GM19467 (cell line): ENCODE data around the gene CCDC136.

ENCODE experiments used
- ATAC-seq: cut with Tn5 transposase; IDR thresholded peaks from one replicate; pipeline ENCODE4 v1.9.1; 2021; ENCODE audit warnings: mild to moderate bottlenecking, moderate library complexity; ENCODE audit not compliant: unreplicated experiment

CCDC136 gene

DNA sequence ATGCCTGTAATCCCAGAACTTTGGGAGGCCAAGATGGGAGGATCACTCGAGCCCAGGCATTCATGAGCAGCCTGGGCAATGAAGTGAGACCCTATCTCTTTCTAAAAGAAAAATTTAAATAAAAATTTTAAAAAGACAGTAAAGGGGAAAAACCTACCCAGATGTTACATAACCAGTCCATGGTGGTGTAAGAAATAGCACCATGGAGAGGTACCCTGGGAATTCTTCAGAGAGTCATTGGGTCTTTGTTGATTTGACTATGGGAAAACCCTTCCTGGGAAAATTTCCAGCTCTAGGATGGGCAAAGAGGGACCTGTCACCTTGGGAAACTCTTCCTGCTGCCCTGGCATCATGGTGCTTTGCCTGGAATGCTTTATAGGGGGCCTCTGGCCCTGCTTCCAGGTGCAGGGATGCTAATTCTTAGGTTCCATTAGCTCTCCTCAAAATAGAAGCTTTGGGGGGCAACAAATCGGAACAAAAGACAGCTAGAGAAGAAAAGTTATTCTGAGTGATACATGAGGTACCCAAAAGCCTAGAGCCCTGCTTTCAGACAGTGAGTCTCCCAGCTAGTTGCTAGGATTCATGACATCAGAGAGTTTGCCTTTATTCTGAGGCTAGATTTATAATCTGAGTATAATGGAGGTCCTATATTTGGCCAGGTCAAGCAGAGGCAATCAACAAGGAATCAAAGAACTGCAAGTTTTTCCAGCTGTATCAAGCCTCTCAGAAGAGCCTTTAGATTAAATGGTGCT is 10.1 kb downstream of the CCDC136 start:
- no peak for ATAC-seq

DNA sequence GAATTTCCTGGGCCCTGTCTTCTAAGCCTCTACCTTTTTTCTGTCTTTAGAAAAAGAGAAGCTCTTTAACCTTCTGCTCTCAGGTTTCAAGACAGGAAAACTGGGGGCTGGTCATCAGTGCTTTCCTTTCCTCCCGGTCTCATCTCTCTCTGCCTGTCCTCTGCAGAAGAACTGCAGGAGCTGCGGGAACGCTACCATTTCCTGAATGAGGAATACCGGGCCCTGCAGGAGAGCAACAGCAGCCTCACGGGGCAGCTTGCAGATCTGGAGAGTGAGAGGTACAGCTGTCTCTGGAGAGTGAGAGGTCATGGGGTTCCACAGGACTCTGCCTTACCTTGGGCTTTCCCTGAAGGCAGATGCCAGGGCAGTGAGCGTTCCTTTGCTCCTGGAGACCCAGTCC is 12.7 kb downstream of the CCDC136 start:
- ATAC-seq, result no peak

DNA sequence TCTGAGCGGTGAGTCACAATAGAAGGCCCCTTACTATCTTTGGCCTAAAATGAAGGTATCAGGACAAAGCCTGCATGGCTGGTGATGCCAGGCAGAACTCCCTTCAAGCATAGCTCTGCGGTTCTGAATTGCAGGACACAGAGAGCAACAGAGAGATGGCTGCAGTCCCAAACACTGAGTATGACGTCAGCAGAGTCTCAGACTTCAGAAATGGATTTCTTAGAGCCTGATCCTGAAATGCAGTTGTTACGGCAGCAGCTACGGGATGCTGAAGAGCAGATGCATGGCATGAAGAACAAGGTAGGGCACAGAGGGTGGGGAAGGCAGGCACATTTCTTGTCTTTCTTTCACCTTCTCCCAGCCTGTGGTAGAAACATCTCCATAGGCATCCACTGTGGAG is 13.5 kb downstream of the CCDC136 start:
- no peak for ATAC-seq

DNA sequence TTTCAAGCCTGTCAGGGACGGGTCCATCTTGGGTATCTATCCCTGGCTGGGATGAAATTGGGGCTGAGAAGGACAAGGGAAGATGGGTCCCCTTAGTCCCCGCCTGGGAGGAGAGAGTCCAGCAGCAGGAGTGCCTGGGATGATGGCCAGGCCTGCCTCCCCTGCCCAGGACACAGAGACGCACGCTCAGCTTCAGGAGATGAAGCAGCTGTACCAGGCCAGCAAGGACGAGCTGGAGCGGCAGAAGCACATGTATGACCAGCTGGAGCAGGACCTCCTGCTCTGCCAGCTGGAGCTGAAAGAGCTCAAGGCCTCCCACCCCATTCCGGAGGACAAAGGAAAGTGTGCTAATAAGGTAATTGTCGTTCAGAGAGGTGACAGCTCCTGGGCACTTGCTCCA is 15.4 kb downstream of the CCDC136 start:
- no peak for ATAC-seq

DNA sequence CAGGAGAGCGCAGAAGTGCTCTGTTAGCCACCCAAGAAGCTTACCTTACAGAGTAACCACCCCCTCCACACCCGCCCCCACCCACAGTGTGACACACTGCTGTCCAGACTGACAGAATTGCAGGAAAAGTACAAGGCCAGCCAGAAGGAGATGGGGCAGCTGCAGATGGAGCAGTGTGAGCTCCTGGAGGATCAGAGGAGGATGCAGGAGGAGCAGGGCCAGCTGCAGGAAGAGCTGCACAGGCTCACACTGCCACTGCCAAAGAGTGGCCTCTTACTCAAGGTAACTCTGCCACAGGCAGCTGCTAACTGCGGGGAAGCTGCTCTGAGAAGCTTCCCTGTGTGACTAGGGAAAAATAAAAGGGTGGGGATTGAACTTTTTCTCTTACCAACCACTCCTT is 17.6 kb downstream of the CCDC136 start:
- ATAC-seq, result no peak

DNA sequence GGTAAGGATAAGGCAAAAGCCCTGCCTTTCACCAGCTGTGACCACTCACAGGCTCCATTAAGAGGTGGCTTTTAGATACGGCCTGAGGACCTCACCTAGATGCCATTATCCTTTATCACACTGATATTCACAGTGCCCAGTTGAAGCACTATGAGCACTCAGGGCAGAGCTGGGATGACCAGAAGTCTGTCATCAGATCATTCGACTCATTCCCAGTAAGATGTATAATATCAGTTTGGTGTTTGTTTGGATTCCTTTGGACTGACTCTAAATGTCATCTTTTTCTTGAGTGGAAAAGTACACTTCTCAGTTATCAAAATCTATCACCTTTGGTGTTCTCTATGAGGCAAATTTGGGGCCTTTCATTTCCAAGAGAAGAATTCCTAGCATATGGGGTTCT is 18.7 kb downstream of the CCDC136 start:
- ATAC-seq, result no peak

DNA sequence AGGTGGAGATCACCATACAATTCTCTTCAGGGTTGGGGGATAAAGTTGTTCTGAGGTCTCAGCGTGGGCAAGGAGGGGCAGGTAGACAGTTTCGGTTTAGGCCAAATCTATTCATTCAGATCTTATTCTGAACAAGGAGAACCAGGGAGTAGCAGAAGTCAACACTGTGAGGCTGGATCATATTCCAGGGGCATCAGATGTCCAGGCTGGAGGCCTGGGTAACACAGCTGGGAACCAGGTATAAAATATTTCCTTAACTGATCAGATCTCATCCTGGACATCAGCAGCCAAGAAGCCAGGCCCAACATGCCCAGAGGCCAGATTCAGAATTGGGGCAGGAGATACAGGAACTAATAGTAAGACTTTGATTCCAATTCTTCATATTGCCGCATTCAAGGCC is 19.2 kb downstream of the CCDC136 start:
- no peak for ATAC-seq

DNA sequence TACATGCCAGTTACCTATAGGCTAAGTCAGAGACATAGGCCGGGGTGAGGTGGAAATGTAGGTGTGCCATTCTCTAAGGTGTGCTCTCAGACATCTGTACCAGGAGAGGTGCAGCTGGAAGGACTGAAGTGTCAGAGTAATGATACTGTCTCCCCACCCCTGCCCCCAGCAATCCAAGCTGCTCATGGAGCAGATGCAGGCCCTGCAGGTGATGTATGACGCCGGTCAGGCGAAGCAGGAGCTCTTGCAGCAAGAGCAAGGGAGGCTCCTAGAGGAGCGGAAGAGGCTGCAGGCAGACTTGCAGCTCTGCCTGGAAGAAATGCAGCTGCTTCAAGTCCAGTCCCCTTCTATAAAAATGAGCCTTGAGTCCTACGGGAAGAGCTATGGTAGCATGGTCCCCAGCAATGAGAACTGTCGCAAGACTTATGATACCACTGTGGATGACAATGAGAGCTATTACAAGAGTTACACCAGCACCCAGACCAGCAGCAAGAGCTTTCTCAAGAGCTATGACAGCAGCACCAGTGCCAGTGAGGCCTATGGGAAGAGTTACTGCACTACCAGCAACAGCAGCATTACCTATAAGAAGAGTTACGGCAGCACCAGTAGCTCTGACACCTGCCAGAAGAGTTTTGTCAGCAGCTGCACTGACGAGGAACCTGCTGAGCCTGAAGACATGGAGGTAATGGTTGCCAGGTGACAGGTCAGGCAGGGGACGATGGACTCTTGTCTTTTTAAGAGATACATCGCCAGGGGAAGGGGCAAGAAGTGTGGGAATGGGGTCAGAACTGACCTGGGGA is 20.1 kb downstream of the CCDC136 start:
- no peak for ATAC-seq

DNA sequence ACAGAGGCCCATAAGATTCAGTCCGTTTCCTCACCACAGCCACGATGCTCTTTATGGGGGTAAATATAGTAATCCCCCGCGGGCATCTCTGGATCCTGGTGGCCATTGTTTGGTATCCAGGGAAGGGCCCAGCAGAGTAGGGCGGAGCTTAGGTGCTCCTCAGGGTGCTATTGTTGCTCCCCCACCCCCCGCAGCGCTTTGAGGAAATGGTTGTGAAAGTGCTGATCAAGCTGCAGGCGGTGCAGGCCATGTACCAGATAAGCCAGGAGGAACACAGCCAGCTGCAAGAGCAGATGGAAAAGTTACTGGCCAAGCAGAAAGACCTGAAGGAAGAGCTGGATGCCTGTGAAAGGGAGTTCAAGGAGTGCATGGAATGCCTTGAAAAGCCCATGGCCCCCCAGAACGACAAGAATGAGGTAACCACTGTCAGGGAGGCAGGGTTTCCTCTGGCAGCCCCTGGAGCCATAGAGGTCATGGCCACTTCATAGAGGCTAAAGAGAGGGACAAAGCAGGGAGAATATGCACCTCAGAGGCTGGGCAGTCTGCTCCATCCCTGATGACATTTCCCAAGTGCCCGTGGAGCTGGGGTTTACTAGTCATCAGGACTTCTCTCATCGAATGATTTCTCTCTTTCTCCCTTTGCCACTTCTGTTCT is 20.9 kb downstream of the CCDC136 start:
- no peak for ATAC-seq

DNA sequence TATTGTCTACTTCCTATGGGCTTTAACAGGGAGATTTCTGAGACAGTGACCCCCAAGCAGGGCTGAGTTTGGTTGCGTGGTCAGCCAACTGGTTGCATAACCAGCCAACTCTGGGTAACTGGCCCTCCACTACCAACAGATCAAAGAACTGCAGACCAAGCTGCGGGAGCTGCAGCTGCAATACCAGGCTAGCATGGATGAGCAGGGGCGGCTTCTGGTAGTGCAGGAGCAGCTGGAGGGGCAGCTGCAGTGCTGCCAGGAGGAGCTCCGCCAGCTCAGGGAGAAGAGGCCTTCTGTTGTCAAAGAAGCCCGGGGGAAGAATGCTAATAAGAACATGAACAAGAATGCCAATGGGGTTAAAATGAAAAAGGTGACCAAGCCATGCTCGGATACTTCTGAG is 22.7 kb downstream of the CCDC136 start:
- no peak for ATAC-seq

DNA sequence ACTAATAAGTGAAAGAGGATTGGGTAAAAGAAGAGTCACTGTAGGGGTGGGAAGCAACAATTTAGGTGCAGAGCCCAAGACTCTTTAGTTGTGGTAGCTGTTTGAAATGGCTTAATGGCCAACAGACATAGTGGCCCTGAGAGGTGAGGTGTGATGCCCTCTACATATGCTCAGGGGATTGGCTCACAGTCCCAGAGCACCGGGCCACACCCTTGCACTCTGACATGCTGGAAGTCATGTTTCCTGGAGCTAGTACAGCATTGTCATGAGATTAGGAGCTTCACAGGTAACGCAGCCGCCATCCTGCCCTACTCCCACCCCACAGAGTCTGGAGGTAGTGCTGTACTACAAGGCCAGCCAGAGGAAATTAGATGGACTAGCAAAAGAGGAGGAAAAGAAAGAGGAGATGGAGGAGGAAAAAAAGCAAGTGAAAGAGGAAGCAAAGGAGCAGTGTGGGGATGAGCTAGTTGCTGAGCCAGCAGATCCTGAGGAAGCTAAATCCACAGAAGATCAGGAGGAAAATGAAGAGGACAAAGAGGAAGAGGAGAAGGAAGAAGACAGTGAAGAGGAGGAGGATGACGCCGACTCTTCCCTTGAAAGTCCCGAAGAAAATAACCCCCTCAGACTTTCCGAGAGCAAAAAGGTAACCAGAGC is 23.6 kb downstream of the CCDC136 start:
- no peak for ATAC-seq

DNA sequence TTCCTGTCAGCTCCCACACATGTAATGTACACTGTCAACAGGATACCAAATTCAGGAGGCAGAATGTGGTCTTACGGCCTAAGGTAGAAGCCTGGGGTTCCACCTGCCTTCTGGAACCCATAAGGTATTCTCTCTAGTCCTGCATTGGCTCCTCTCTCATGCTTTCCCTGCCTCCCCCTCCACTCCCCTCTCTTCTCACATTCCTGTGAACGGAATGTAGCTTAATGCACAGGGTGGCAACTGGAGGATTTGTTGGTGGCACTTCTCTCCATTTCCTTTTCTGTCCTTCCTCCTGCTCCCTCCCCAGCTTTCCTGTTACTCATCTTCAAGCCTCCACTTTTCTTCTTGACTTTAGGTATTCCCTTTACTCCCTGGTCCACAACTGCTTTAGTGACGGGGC is 26.9 kb downstream of the CCDC136 start:
- ATAC-seq, result no peak

DNA sequence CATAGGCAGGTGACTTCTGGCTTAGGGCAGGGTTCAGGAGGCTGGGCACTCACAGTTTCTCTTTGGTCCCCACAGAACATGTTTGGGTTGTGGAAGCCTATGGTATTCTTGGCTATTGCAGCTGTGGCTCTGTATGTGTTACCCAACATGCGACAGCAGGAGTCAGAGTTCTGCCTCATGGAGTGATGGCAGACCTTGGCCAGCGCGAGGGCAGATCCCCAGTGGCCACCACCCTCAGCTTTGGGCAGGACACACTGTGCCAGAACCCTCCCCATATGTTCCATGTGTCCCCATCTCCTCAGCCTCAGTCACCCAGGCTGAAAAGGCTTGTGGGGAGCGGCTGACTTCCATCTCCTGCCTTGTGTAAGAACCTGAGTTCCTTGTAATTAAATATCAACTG is 30.0 kb downstream of the CCDC136 start:
- ATAC-seq, result no peak

DNA sequence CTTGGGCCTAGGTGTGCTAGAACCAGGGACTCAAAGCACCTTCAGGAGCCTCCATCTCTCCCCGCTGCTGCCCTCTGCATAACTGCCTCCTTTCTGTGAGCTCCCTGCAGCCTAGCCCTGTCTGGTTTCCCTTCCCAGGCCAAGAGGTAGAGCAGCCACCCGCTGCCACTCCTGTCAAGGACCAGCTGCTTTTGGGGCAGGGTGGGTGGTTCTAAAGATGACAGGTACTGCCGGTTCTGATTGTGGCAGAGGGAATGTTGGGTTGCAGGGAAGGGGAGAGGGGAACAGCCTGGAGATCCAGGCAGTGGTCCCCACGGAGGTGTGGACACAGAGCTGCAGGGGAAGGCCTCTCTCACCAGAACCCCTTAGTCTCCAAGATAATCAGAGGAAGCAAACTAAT is 34.7 kb downstream of the CCDC136 start:
- ATAC-seq, result no peak

DNA sequence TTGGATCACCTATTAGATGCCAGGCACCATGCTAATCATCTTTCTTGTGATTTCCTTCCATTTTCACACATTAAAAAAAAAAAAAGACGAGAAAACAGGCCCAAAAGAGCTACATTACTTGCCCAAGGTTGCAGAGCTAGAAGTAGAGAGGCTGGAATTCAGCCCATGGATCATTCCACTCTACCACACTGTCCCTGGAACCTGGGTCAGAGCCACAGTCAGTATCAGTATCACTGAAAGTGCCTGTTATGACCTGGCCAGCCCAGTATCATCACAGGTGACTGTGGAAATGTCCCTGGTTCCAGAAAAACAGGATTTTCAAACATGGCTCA is 35.1 kb downstream of the CCDC136 start:
- ATAC-seq, result no peak

DNA sequence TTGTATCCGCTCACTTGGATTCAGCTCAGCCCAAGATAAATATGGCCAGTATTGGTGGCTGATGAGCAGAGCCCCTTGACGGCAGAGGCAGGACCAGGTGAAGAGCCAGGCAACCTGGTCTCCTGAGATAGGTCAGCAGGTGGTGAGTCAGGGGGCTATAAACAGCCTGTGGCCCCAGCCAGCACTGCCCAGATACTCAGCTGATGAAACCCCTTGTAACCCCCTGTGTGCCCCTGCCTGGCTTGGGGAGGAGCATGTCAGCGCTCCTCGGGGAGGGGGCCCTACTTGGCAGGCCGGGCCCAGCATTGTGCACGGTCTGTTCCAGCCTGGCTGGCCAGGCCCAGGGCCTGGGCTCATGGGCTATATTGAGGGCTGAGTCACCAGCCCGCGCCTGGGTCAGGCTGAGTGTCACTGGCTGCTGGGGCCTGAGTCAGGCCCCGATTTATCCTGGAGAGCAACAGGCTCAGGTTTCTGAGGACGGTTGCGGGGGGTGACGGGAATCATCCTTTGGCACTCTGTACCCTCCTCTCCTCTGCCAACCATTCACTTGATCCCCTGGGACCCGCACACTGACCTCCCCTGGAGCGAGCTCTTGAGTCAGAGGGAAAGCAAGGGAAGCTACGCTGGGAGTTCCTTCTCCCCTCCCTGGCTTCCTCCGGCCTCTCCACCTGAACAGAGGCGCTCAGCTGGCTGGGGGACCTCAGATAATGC is 35.6 kb downstream of the CCDC136 start:
- no peak for ATAC-seq

DNA sequence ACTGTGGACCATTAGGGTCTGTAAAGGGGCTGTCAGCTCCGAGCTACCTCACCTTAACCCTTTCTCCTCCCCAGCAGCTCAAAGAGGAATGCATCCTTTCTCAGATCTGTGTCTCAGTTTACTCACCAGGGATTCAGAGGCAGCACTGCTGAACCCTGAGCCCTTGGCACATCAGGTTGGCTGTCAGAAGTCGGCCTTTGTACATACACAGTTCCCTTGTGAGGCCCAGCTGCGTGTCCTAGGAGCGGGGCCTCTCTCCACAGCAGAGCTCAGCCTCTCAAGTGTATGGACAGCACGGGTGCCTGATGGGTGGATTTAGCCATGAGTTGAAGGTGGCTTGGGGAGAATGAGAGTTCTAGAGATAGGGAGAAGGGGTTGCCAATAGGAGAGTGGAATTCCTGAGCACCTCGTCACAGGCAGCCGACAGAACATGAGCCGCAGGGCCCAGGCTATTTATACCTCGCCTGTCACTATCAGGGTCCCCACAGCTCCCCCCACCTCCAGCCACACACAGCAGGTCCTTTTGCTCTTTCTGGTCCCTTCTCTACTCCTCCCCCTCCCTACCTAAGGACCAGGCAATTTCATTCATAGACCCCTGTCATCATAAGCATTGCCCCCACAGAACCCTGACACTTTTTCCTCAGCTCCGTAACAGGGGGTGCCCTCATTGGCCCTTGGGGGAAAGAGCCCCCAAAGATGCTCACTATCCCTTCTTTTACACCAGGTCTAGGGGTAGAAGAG is 36.4 kb downstream of the CCDC136 start:
- ATAC-seq, result no peak

DNA sequence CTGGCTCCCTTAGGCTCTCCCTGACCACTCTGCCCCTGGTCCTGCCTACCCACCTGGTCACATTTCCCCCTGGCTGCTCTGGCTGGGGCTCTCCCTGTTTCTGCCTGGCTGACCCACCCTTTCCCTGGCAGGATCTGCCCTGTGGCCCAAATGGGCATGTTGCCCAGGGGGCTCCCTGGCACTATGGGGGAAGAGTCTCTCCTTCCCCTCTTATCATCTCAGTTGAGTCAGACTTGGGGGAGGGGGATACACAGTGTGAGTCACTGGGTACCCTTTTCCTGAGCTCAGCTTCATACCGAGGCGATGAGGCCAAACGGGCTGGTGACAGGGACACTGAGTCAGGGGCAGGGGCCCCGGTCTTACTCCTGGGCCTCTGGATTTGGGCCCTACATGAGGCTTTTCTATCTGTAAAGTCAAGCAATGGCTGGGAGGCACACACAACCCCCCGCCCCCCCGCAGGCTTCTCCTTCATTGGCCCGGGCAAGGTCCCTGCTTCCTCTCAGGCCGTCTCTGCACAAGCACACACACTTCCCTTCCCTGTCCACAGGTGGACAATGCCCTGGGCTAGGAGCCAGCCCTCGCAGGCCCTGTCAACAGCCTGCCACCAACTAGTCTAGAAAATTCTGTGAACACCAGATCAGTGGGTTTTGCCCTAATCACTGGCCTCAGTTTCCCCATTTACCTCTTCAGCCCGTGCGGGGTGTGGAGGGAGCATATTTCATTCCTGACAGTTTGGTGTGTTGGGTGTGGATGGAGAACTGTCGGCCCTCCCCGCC is 37.8 kb downstream of the CCDC136 start:
- ATAC-seq, result no peak
